ENCODE results near the gene LIN7C. TPM values are rescaled to one million over a fixed set of nuclear protein-coding genes. Genes with fewer than 3 reads are reported as not detected.

LIN7C gene
- total RNA-seq, 4 donors from 2014 or later, result 29.2 to 35.6 (median 34.5) TPM

DNA sequence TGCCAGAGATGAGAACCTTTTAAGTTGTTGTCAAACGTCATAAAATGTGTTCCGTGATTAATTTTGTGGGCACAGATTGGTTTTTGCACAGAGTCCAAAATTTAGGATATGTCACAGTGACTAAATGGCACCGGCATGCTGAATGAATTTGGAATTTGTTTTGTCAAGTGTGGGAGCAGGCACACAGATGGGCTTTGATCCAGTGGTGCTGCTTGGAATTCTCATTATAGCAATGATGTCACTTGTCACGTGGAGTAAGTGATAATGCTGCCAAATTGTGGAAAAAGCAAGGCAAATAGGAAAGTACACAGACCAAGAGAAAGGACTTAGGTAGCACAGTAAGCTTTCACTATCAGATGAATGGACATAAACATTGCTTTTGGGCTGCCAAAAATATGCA lies 8.0 kb upstream of the LIN7C start:
- 44 to 53% methylated on average over 4 of the region's 4 CpGs for WGBS, 2 donors
- no peak for TF ChIP-seq POLR2A (IDR thresholded peaks at IDR 0.05)
- TF ChIP-seq, protein P1, sequence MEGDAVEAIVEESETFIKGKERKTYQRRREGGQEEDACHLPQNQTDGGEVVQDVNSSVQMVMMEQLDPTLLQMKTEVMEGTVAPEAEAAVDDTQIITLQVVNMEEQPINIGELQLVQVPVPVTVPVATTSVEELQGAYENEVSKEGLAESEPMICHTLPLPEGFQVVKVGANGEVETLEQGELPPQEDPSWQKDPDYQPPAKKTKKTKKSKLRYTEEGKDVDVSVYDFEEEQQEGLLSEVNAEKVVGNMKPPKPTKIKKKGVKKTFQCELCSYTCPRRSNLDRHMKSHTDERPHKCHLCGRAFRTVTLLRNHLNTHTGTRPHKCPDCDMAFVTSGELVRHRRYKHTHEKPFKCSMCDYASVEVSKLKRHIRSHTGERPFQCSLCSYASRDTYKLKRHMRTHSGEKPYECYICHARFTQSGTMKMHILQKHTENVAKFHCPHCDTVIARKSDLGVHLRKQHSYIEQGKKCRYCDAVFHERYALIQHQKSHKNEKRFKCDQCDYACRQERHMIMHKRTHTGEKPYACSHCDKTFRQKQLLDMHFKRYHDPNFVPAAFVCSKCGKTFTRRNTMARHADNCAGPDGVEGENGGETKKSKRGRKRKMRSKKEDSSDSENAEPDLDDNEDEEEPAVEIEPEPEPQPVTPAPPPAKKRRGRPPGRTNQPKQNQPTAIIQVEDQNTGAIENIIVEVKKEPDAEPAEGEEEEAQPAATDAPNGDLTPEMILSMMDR (IDR thresholded peaks at IDR 0.05), result no peak
- no peak overlapping the region for H3K4me3 ChIP-seq (ENCODE audit: low read depth, poor library complexity, severe bottlenecking)
- peak in 1 of 2 donors; percentile 32 for DNase-seq (ENCODE audit: low spot score in 2 of 2)
- intact Hi-C loops (cut with DNase I; ENCODE audit: low total_unique reads), result no loop called here

DNA sequence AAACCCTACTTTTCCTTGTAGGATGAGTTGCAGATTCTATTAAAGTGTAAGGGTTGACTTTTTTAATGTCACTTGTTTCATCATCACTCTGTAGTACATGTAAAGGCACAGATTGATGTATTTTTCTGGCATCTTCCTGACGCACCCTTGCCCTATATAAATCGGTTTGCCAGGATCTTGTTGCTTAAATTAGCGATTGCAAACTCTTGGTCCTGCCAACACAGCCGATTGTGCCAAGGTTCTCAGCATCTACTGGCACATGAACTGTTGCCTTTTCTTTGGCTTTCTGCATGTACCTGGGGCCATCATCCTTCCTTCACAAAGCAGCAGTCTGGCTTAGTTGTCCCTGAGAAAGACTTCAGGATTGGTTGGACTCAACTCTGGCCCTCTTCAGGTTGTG lies 7.5 kb upstream of the LIN7C start:
- H3K4me3 ChIP-seq (ENCODE audit: low read depth, poor library complexity, severe bottlenecking), result no peak overlapping the region
- DNase-seq (ENCODE audit: low spot score in 2 of 2), result peak in 1 of 2 donors; percentile 27
- intact Hi-C loops (cut with DNase I; ENCODE audit: low total_unique reads), result no loop called here
- 45 to 63% methylated on average over 4 of the region's 4 CpGs for WGBS, 2 donors
- no peak for TF ChIP-seq POLR2A (IDR thresholded peaks at IDR 0.05)
- TF ChIP-seq, protein P1 (IDR thresholded peaks at IDR 0.05), result no peak

DNA sequence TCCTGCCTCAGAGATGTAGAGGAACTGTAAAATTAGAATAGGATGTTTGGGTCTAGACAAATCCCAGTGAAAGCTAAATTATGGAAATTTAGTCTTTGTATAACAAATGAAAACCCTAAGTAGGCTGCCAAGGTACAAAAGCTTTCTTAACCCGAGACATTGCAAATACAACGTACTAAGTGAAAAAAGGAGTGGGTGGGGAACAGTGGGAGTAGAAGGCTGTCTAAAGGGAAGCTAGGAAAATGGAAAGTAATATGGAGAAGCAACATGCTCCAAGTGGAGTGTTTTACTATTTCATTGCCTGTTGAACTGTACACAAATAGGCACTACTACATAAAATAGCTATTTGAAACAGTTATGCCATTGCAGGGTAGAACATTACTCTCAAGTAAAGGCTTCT lies 6.8 kb upstream of the LIN7C start:
- no peak overlapping the region for H3K4me3 ChIP-seq (ENCODE audit: low read depth, poor library complexity, severe bottlenecking)
- 75 to 76% methylated on average over 2 of the region's 2 CpGs for WGBS, 2 donors
- intact Hi-C loops (cut with DNase I; ENCODE audit: low total_unique reads), result no loop called here
- TF ChIP-seq, protein P1 (IDR thresholded peaks at IDR 0.05), result no peak
- TF ChIP-seq POLR2A (IDR thresholded peaks at IDR 0.05), result no peak
- no peak for DNase-seq (ENCODE audit: low spot score in 2 of 2)

DNA sequence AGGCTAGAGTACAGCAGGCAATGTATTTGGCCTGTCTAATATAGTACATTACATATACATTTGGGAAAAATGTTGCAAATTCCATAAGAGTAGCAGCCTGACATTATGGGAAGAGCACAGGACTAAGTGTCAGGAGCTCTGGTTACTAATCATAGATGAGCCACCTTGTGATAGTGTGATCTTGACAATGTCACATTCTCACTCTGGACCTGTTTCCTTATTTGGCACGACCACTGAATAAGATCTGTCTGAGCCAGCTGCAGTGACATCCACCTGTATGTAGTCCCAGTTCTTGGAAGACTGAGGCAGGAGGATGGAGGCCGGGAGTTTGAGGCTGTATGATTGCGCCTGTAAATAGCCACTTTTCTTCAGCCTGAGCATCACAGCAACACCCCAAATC lies 5.7 kb upstream of the LIN7C start:
- intact Hi-C loops (cut with DNase I; ENCODE audit: low total_unique reads), result no loop called here
- no peak overlapping the region for H3K4me3 ChIP-seq (ENCODE audit: low read depth, poor library complexity, severe bottlenecking)
- no peak for DNase-seq (ENCODE audit: low spot score in 2 of 2)
- 87 to 92% methylated on average over 3 of the region's 3 CpGs for WGBS, 2 donors
- TF ChIP-seq POLR2A (IDR thresholded peaks at IDR 0.05), result no peak
- TF ChIP-seq, protein P1 (IDR thresholded peaks at IDR 0.05), result no peak

DNA sequence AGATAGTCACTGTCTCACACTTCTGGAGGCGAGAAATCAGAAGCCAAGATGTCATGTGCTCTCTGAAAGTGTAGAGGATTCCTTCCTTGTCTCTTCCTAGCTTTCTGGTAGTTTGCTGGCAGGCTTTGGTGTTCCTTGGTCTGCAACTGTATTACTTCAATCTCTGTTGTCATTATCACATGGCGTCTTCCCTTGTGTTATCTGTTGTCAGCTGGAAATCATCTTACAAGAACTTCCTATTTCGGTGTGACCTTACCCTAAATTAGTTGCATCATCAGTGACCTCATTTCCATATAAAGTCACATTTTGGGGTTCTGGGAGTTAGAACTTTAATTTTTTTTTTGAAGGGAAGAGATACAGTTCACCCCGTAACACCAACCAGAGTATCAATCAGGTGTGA lies 3.3 kb upstream of the LIN7C start:
- DNase-seq (ENCODE audit: low spot score in 2 of 2), result no peak
- TF ChIP-seq POLR2A (IDR thresholded peaks at IDR 0.05), result no peak
- TF ChIP-seq, protein P1 (IDR thresholded peaks at IDR 0.05), result no peak
- intact Hi-C loops (cut with DNase I; ENCODE audit: low total_unique reads), result no loop called here
- WGBS, 2 donors, result 84 to 88% methylated on average over 4 of the region's 4 CpGs
- H3K4me3 ChIP-seq (ENCODE audit: low read depth, poor library complexity, severe bottlenecking), result no peak overlapping the region

DNA sequence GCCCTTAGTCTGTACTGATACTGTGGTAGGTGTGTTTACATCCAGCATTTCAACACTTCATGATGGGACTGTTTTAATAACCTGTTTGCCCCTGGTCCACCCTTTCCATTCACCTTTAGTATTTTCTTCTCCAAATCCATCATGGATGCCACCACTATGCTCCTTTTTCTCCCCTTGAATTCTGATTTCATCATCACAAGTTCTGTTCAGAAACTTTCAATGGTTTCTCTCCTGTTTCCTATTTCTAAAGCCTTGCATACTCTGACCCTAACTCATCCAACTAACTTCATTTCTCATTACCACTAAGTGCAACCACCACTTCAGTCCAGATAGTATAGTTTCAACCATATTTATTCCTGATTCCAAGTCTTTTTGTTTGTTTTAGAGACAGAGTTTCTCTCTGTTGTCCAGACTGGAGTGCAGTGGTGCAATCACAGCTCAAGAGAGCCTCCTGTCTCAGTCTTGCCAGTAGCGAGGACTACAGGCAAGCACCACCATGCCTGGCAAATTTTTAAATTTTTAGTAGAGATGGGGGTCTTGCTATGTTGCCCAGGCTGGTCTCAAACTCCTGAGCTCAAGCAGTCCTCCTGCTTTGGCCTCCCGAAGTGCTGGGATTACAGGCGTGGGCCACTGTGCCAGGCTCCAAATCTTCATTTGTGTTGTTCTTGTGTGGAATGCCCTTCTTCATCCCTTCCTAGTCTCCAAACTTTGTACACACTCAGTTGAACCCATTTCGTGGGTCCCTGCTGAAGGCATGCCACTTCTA lies 1.2 kb upstream of the LIN7C start:
- no peak overlapping the region for H3K4me3 ChIP-seq (ENCODE audit: low read depth, poor library complexity, severe bottlenecking)
- 94 to 95% methylated on average over 4 of the region's 4 CpGs for WGBS, 2 donors
- no peak for DNase-seq (ENCODE audit: low spot score in 2 of 2)
- TF ChIP-seq POLR2A (IDR thresholded peaks at IDR 0.05), result no peak
- TF ChIP-seq, protein P1 (IDR thresholded peaks at IDR 0.05), result no peak
- intact Hi-C loops (cut with DNase I; ENCODE audit: low total_unique reads), result no loop called here
